GM04503 (cell line): ENCODE results near the gene RNF213.
"Not testable (repeated sequence)": the region's sequence is repeated elsewhere in the genome, so short reads cannot be mapped to it uniquely, and the experiment has no call there.

Experiments used
- DNase-seq: peaks from one replicate; pipeline ENCODE4 v3.0.0-alpha.2; 2012; ENCODE audit warnings: low read depth

Gene RNF213

DNA sequence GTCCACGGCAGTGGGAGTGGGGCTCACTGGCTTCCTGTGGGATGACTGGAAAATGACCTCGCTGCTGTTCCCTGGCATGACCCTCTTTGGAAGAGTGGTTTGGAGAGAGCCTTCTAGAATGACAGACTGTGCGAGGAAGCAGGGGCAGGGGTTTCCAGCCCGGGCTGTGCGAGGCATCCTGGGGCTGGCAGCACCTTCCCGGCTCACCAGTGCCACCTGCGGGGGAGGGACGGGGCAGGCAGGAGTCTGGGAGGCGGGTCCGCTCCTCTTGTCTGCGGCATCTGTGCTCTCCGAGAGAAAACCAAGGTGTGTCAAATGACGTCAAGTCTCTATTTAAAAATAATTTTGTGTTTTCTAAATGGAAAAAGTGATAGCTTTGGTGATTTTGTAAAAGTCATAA, 7.8 kb upstream of the RNF213 start:
- DNase-seq: no peak

DNA sequence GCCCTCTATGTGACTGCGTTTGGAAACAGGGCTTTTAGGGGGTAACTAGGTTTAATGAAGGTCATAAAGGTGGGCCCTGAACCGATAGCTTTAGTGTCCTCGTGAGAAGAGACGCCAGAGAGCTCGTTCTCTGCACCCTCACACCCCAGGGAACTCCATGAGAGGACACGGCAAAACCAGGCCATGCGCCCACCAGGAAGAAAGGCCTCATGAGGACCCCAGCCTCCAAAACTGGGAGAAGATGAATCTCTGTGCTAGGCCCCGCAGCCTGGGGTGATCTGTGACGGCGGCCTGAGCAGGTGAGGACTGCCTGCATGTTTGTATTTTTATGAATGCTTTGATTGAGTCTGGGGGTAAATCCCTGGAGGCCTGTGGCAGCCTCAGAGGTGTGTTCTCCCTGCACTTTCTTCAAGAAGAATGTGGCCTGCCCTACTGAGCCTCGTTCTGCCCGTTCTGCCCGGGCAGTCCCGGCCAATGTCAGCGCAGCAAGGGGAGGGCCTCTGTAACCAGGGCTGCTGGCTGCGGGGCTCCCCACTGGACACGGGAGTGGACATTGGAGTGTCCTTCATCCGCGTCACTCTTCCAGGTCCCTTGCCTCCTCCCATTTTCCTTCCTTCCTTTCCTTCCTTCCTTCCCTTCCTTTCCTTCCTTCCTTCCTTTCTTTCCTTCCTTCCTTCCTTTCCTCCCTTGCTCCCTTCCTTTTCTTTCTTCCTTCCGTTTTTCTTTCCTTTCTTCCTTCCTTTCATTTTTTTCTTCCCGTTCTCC, 6.8 kb upstream of the RNF213 start:
- no peak for DNase-seq

DNA sequence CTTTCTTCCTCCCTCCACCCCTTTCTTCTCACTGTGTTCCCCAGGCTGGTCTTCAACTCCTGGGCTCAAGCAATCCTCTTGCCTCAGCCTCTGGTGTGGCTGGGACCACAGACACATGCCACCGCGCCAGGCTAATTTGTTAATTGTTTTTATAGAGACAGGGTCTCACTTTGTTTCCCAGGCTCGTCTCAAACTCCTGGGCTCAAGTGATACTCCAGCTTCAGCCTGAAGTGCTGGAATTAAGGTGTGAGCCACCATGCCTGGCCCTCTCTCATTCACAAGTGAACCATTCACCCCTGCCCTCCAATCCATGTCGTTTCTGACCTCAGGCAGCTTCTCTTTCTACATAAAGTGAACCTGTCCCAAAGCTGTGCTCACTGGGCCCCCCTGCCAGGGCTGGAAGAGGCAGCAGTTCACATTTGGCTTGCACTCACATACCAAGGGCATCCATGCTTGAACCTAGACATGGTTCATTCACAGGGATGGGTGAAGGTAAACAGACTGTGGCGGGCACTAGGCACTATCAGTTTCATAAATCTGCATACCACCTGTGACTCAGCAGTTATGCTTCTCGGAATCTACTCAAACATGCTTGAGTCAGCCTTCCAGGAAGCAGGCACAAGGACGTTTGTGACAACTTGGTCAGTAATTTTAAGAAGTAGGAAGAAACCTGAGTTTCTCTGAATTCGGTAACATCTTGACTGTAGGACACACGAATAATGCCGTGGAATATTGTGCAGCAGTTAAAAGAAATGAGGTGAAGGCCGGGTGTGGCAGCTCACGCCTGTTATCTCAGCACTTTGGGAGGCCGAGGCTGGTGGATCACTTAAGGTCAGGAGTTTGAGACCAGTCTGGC, 6.0 kb upstream of the RNF213 start:
- DNase-seq: peak; percentile 81

DNA sequence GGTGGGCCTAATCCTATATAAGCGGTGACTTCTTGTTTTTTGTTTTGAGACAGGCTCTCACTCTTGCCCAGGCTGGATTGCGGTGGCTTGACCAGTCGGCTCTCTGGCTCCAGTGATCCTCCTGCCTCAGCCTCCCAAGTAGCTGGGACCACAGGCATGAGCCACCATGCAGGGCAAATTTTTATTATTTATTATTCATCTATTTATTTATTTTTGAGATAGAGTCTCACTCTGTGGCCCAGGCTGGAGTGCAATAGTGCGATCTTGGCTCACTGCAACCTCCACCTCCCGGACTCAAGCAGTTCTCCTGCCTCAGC, 4.7 kb upstream of the RNF213 start:
- no peak for DNase-seq

DNA sequence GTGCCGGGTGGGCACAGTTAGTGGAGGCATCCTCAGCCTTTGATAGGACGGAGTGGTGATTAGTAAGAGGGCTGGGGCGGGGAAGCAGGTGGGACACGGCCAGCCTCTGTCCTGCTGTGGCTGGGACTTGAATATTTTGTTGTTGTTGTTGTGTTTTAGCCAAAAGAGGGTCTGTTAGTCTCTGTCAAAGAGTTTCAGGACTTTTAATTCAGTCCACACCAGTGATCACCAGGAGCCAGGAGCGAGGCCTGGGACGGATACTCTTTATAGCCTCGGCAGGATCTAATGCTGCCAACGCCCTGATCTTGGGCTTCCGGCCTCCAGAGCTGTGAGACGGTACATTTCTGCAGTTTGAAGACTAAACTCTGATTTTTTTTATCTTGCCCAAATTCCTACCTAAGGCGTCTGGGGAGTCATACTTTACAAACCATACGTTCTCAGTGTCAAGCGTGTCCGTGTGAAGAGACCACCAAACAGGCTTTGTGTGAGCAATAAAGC, 2.9 kb upstream of the RNF213 start:
- DNase-seq: no peak

DNA sequence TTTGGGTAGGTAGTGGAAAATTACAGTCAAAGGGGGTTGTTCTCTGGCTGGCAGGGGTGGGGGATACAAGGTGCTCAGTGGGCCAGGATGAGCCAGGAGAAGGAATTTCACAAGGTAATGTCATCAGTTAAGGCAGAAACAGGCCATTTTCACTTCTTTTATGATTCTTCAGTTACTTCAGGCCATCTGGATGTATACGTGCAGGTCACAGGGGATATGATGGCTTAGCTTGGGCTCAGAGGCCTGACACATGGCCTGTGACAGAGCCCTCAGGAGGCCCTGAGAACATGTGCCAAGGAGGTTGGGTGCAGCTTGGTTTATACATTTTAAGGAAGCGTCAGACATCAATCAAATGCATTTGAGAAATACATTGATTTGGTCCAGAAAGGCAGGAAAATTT, 2.4 kb upstream of the RNF213 start:
- not testable (repeated sequence) for DNase-seq

DNA sequence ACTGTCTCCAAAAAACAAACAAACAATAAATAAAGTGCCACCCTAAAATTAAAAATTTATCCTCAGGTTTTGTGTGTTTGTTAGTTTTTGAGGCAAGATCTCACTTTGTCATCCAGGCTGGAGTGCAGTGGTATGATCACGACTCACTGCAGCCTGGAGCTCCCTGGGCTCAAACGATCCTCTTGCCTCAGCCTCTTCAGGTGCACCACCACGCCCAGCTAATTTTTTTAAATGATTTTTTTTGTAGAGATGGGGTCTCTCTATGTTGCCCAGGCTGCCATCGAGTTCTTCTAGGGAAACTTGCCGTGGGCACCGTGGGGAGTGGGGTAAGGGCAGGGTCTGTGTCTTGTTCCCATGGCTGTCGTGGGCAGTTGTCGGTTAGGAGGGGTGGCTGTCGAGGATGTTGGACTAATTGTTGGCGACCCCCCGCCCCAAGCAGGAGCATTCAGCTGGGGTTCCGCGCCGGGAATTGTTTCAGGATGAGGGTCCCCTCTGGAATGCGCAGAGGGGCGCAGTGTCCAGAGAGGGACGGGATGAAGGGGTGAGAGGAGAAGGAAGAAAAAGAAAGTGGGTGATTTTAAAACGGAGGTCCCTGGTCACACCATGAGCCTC, 1.1 kb upstream of the RNF213 start:
- DNase-seq: no peak

DNA sequence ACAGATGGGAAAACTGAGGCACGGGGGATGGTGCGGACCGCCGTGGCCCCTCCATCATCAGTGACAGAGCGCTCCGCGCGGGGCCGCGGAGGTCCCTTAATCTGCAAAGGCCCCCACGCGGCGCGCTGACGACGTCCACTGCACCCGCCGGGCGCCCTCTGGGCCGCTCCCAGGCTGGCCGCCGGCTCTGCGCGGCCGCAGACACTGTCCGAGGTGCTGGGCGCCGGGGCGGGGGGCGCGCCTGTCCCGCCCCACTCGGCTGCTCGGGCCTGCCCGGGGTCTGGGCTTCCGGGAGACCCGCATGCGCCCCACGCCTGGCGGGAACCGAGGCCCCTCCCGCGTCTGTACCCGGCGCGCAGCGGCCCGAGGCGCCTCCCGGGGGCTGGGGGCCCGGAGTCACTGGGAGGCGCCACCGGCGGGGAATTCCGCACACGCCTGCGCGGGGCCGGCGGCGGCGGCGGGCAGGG, 550 bp upstream of the RNF213 start:
- no peak for DNase-seq

DNA sequence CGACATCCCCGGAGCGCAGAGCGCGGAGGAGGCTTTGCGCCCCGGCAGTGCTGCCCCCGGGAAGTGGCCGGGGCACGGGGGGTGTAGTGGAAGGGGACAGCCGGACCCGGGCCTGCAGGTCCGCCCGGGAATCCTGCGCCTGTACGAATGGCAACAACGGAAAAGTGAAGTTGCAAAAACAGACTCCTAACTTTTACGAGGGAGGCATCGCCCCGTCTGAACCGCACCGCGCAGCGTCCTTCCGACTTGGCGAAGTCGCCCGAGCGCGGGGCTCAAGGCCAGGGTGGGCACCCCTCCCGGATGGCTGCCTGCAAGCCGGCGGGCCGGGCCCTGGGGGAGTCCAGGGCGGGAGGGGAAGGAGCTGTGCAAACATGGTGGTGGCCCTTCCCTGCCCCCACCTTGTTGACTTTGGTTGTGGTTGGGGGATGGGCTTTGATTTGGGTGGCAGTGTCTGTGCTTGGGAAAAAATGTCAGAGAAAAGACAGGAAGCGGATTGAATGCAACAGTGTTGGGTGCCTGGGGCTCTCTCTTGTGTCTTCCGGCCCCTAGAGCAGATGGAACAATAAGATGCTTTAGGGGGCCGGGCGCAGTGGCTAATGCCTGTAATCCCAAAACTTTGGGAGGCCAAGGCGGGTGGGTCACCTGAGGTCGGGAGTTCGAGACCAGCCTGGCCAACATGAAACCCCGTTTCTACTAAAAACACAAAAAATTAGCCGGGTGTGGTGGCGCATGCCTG, 675 bp downstream of the RNF213 start:
- no peak for DNase-seq

DNA sequence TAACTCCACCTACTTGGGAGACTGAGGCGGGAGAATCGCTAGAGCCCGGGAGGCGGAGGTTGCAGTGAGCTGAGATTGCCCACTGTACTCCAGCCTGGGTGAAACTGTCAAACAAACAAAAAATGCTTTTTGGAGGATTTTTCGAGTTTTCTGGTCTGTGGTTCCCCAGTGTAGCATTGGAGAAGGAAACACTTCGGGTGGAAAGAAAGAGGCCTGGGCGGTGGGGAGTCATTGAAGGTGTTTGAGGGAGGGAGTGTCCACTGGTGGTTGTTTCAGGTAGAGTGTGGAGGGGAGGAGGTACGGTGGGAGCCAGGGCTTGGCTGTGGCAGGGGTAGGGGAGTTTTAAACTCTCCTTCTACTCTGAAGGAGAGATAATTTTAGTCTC, 1.2 kb downstream of the RNF213 start:
- DNase-seq: no peak

DNA sequence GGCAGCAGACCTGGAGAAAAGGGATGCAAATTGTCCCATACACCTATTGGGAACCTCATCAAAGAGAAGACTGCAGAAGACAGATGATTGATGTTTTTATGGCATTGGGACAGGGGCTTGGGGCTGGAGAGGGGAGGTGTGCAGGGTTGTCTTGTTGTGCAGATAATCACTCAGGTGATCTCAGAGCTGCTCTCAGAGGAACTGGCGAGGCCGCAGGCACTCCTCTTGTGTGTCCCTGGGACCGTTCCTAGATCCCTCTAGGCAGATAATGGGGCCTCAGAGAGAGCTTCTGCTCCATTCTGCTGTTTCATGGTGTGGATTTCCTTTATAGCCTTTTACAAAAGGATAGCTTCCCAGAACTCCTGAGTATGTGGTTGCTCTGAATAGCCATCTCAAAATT, 1.6 kb downstream of the RNF213 start:
- no peak for DNase-seq

DNA sequence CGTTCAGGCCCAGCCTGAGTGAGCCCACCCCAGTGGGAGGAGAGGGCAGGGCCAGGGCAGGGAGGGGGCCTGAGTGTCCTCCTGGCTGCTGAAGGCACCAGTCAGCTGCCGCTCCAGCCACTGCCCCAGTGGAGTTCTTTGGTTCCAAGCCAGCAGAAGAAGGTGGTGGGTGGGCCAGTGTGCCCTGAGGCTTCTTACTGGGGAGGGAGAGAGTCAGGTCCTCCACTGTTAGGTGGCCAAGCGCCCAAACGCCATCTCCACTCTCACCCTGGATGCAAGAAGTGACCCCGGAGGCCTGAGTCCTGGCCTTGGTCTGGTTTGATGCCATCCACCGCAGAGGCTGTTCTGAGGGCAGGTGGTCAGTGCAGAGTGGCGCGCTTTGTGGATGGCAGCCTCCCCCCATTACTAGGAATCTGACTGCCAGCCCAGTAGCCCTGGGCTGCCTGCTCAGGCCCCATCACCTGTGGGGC, 2.2 kb downstream of the RNF213 start:
- DNase-seq: no peak

DNA sequence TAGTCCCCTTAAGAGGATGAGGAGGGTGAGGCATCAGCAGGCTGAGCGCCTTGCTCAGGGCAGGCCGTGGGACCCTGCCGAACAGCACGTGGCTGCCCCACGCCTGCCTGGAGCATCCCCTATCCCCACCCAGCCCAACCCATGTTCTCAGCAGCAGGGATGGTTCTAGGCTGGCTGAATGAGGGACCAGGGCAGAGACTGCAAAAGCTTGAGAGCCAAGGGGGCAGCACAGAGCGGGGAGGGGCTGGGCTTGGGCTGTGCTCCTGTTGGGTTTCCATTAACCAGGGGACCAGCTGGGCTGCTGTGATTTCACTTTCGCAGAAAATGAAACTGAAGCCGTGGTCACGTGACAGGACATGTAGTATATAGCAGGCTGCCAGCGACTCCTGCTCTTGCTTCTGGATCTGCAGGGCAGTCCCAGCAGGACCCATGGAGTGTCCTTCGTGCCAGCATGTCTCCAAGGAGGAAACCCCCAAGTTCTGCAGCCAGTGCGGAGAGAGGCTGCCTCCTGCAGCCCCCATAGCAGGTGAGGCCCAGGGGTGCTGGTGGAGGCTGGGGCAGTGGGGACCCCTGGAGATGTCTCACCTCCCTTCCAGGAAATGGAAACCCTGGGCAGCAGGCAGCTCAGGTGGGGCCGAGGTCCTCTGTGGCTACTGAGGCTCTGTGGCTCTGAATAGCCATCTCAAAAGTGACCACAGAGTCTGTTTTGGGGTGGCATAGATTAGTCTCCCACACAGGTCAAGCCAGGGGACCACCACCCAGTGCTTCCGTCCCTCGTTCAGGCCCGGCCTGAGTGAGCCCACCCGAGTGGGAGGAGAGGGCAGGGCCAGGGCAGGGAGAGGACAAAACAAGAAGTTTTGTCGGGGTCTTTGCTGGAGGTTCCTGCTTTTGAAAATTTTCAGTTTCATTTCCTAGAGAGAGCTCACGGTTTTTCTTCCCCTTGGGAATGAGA, 2.9 kb downstream of the RNF213 start:
- DNase-seq: peak; percentile 51

DNA sequence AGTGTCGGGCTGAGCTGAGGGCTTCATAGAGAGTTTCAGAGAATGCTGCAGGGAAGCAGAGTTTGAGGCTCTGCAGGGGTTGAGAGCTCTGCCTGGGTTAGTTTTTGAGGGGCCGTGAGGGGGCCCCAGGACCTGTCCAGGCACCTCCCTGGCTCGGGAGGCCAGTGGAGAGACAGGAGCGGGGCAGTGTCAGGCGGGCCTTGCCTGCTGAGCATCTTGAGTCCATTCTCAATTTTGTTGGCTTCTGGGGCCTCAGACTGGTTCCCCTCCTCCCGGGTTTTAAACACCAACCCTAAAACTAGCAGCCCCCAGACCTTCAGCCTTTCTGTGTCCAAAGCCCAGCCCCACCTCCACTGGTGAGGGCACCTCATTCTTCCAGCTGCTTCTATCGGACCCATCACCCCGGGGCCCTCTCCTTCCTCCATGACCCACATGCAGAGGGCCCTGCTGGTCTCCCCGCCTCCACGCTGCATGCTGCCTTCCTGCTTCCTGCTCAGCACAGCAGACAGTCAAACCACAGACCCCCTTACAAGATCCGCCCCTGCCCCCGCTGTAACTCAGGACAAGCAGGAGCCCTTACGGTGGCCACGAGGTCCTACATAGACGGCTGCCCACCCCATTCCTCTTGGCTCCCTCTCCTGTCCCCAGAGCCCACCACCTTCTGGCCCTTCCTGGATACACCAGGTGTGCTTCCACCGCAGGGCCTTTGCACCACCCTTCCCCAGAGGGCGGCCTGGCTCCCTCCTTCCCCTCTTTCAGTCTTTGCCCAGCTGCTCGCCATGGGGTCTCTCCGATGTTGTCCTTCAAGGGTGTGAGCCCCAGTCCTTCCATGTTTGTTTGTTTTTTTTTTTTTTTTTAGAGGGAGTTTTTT, 3.8 kb downstream of the RNF213 start:
- DNase-seq: no peak

DNA sequence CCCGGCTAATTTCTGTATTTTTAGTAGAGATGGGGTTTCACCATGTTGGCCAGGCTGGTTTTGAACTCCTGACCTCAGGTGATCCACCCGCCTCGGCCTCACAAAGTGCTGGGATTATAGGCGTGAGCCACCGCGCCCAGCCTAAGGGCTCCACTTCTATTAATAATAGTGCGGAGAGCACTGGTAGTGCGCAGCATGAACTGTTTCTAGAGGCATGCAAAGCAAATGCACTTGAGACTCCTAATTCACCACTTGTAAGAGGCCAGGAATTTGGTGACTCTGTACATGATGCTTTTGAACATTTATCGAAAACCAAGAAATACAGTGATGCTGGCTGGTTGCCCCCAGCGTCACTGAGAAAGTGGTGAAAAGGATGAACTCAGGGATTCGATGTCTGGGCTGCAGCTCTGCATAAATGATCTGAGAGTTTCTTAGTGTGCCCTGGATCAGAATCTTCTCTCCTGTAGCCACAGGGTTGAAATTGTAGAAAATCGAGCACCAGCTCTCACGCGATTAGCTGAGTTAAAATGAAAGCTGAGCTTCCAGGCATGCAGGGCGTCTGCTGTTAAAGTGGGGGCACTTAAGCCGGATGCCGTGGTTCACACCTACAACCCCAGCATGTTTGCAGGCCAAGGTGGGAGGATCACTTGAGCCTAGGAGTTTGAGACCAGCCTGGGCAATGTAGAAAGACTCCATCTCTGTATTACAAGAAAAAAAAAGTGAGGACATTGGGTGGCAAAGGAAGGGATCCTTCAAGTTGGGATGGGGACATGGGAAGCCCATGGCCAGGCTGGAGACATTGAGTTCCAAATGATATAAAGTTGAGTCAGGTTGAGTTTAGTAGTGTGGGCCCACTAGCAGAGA, 4.8 kb downstream of the RNF213 start:
- no peak for DNase-seq

DNA sequence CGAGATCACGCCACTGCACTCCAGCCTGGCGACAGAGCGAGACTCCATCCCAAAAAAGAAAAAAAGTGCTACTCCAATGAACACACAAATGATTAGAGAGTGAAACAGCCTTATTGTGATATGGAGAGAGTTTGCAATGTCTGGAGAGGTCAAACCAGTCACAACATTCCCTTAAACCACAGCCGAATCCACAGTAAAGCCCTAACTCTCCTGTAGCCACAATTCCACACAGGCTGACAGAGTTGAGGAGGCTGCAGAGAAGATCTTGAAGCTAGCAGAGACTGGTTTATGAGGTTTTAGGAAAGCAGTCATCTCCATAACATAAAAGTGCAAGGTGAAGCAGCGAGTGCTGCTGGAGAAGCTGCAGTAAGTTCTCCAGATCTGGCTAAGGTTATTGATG, 6.7 kb downstream of the RNF213 start:
- no peak for DNase-seq

DNA sequence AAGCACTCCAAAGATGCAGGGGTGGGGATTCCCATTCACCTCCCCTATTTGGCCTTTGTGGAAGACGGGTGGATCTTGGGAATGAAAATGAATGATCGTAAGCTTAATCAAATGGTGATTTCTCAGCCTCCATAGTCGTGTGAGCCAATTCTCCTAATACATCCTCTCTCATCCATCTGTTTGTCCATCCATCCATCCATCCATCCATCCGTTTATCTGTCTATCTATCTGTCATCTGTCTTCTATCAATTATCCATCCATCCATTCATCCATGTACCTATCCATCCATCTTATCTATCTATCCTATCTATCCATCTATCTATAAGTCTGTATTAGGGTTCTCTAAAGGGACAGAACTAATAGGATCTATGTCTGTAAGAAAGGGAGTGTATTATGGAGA, 7.8 kb downstream of the RNF213 start:
- no peak for DNase-seq

DNA sequence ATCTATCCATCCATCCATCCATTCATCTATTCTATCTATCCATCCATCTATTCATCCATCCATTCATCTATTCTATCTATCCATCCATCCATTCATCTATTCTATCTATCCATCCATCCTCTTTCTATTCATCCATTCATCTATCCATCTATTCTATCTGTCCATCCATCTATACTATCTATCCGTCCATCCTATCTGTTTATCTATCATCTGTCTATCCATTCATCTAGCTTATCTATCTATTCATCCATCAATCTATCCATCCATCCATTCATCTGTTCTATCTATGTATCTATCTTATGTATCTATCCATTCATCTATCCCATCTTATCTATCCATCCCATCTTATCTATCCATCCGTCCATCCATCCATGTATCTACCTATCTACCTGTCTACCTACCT, 8.8 kb downstream of the RNF213 start:
- no peak for DNase-seq

DNA sequence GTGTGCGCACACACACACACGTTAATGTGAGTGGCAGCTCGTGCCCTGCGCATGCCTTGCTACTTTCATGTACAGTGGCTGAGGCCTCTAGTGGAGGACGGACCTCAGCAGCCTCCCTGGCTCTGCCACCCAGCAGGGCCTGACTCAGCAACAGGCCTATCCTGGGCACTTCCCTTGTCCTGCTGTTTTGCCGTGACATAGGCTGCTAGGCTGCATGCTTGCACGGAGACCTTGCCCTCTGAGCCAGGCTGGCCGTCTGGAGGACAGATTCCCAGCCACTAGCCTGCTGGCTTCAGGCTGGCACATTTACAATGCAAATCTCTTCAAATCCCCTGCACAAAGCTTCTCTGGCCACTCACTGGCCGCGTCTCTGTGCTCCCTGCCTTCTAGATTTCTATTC, 9.5 kb downstream of the RNF213 start:
- DNase-seq: no peak
